HepG2 (cell line): ENCODE measurements around the gene EZH1. TPM values are rescaled to one million over a fixed set of nuclear protein-coding genes. Genes with fewer than 3 reads are reported as not detected.
A peak's percentile ranks its signal among the peaks of the same experiment; 100 is the strongest.

ENCODE experiments used
- ADNP ChIP-seq: sonication (generic); formaldehyde crosslinking; IDR thresholded peaks from 2 replicates; pipeline ENCODE4 v1.4.0; 2020; ENCODE audit warnings: missing genetic modification reagents
- BRD4 ChIP-seq: sonication (generic); formaldehyde crosslinking; IDR thresholded peaks from 2 replicates; pipeline ENCODE4 v1.4.0; 2020; ENCODE audit warnings: missing genetic modification reagents
- FOSL1 ChIP-seq: sonication (generic); formaldehyde crosslinking; IDR thresholded peaks from 2 replicates; pipeline ENCODE4 v1.9.0; 2021; ENCODE audit warnings: missing genetic modification reagents, borderline replicate concordance
- GATAD1 ChIP-seq: IDR thresholded peaks from 2 replicates; pipeline ENCODE4 v1.6.1; 2016; ENCODE audit warnings: missing genetic modification reagents, missing compliant biosample characterization
- HHEX ChIP-seq: IDR thresholded peaks from 2 replicates; pipeline ENCODE4 v1.6.1; 2016; ENCODE audit warnings: control low read depth
- JDP2 ChIP-seq: sonication (generic); formaldehyde crosslinking; IDR thresholded peaks from 2 replicates; pipeline ENCODE4 v1.8.1; 2022; ENCODE audit warnings: missing genetic modification reagents, borderline replicate concordance
- MBD4 ChIP-seq: IDR thresholded peaks from 2 replicates; pipeline ENCODE4 v1.6.1; 2012; ENCODE audit warnings: low read length, inconsistent platforms, borderline replicate concordance
- NFYB ChIP-seq: sonication (generic); formaldehyde crosslinking; IDR thresholded peaks from 2 replicates; pipeline ENCODE4 v1.4.0; 2020; ENCODE audit warnings: missing genetic modification reagents
- PAX8 ChIP-seq: sonication (generic); formaldehyde crosslinking; IDR thresholded peaks from 2 replicates; pipeline ENCODE4 v1.8.0; 2022; ENCODE audit warnings: mild to moderate bottlenecking, missing genetic modification reagents, borderline replicate concordance
- POLR2G ChIP-seq: fragments of 200-400 bp; formaldehyde crosslinking; IDR thresholded peaks from 2 replicates; pipeline ENCODE4 v1.6.1; 2018; ENCODE audit warnings: mild to moderate bottlenecking, low read depth, low read length, moderate library complexity
- RAD21 ChIP-seq: fragments of 450-650 bp; formaldehyde crosslinking; IDR thresholded peaks from 2 replicates; pipeline ENCODE4 v1.5.0; 2020; ENCODE audit warnings: mild to moderate bottlenecking
- SAFB2 ChIP-seq: sonication (generic); formaldehyde crosslinking; IDR thresholded peaks from 2 replicates; pipeline ENCODE4 v1.5.1; 2020; ENCODE audit warnings: missing genetic modification reagents, low read depth, mild to moderate bottlenecking, borderline replicate concordance
- SYNCRIP ChIP-seq: fragments of 200-400 bp; formaldehyde crosslinking; IDR thresholded peaks from 2 replicates; pipeline ENCODE4 v1.6.1; 2018; ENCODE audit warnings: mild to moderate bottlenecking, low read depth, low read length; ENCODE audit not compliant: insufficient read depth
- THYN1 ChIP-seq: sonication (generic); formaldehyde crosslinking; IDR thresholded peaks from 2 replicates; pipeline ENCODE4 v1.8.1; 2023; ENCODE audit warnings: low read depth, mild to moderate bottlenecking, moderate library complexity, missing genetic modification reagents, borderline replicate concordance
- ZBTB42 ChIP-seq: sonication (generic); formaldehyde crosslinking; IDR thresholded peaks from 2 replicates; pipeline ENCODE4 v1.5.0; 2020; ENCODE audit warnings: mild to moderate bottlenecking, missing genetic modification reagents
- ZNF251 ChIP-seq: sonication (generic); formaldehyde crosslinking; IDR thresholded peaks from 2 replicates; pipeline ENCODE4 v1.9.0; 2021; ENCODE audit warnings: mild to moderate bottlenecking, missing genetic modification reagents
- ZNF256 ChIP-seq: sonication (generic); formaldehyde crosslinking; conservative IDR thresholded peaks from 2 replicates; pipeline ENCODE4 v1.4.0; 2020; ENCODE audit warnings: missing genetic modification reagents
- ZNF333 ChIP-seq: sonication (generic); formaldehyde crosslinking; IDR thresholded peaks from 2 replicates; pipeline ENCODE4 v1.4.0; 2020; ENCODE audit warnings: mild to moderate bottlenecking, missing genetic modification reagents, borderline replicate concordance
- ZSCAN29 ChIP-seq: sonication (generic); formaldehyde crosslinking; conservative IDR thresholded peaks from 2 replicates; pipeline ENCODE4 v1.4.0; 2020; ENCODE audit warnings: mild to moderate bottlenecking, missing genetic modification reagents
- polyA plus RNA-seq, 8 experiments: library from polyadenylated mRNA; depleted of rRNA in 3 of 8; stranded (reverse) in 7 of 8; unstranded in 1 of 8; fragments of >200 nt; fragmentation: Illumina TruSeq in 4 of 8; extraction: Trizol in 4 of 8; gene quantifications; 2 replicates each; pipeline versions ENCODE4 v1.2.1 to v1.2.3, GENCODE V29; 2011 to 2016; ENCODE audit warnings: low read depth in 4 of 8, missing spikeins in 1 of 8, mixed read lengths in 1 of 8; ENCODE audit not compliant: insufficient read depth in 1 of 8
- total RNA-seq, 5 experiments: library from RNA; depleted of rRNA; stranded (reverse); fragments of >200 nt; fragmentation: Illumina TruSeq; extraction: Trizol; gene quantifications; 2 replicates each; pipeline ENCODE4 v1.2.3, GENCODE V29; 2016; ENCODE audit warnings: low read depth in 1 of 5
- TF ChIP-seq, protein P1 (sequence below): sonication (generic); formaldehyde crosslinking; IDR thresholded peaks from 2 replicates; pipeline ENCODE4 v1.4.0; 2020; ENCODE audit warnings: mild to moderate bottlenecking, missing genetic modification reagents
- TF ChIP-seq, protein P2 (sequence below): sonication (generic); formaldehyde crosslinking; IDR thresholded peaks from 2 replicates; pipeline ENCODE4 v1.4.0; 2020; ENCODE audit warnings: missing genetic modification reagents; ENCODE audit errors: not compliant biosample characterization
- TF ChIP-seq, protein P3 (sequence below): sonication (generic); formaldehyde crosslinking; IDR thresholded peaks from 2 replicates; pipeline ENCODE4 v1.4.0; 2020; ENCODE audit warnings: missing genetic modification reagents, borderline replicate concordance
- TF ChIP-seq, protein P4 (sequence below), 2 experiments: sonication (generic) in 1 of 2; formaldehyde crosslinking in 1 of 2; IDR thresholded peaks; 2 replicates each; pipeline versions ENCODE4 v1.4.0 to v1.6.1; 2018 to 2020; ENCODE audit warnings: missing genetic modification reagents in 2 of 2, borderline replicate concordance in 1 of 2, low read depth in 1 of 2, mild to moderate bottlenecking in 1 of 2, missing biosample characterization in 1 of 2

EZH1 gene
- total and polyA plus RNA-seq, 2 of the 13 experiments (the other 11 are each of a cell fraction or from before 2014, with no cell fraction given), result 11.6 to 24.0 TPM

DNA sequence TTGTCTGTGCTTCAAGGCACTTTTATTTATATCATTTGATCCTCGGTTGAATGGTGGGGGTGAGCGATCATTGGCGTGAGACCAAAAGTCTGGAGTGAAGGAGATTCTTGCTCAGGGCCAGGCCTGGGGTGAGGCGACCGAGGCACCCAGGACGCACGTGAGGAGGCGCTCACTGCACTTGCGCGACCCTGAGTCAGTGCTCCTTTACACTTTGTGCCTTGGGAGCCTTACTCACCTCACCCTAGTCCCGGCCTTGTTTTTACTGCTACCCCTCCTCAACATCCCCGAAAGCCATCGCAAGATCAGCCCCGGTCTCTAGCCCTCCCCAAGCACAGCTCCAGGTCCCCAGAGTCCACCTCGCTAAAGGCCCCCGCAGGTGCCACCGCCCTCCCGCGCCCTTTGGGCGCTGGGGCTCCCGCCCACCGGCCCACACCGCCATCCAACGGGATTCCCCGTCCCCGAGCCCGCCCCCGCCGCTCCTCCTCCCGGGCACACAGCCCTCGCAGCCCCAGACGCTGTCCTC is 496 bp downstream of the EZH1 start (continued):
- TF ChIP-seq POLR2G (peak; percentile 85; the same call in 1 of the 2 replicates), THYN1 (no peak), SAFB2 (CRISPR knock-in tag) (no peak), BRD4 (CRISPR knock-in tag) (peak; percentile 52; the same call in 1 of the 2 replicates), RAD21 (CRISPR knock-in tag) (peak; percentile 39; the same call in 1 of the 2 replicates), HHEX (CRISPR knock-in tag) (no peak), ADNP (no peak), NFYB (CRISPR knock-in tag) (0 out of 2 replicates have a peak, but pooled peaks have one; percentile 47), ZNF333 (CRISPR knock-in tag) (no peak), ZSCAN29 (CRISPR knock-in tag) (0 out of 2 replicates have a peak, but pooled peaks have one; percentile 29), GATAD1 (CRISPR knock-in tag) (no peak), SYNCRIP (no peak), PAX8 (CRISPR knock-in tag) (no peak), JDP2 (no peak), MBD4 (no peak), ZBTB42 (no peak; the same call in 1 of the 2 replicates), FOSL1 (CRISPR knock-in tag) (peak; percentile 49; the same call in 1 of the 2 replicates), ZNF256 (CRISPR knock-in tag) (peak; percentile 95), ZNF251 (CRISPR knock-in tag) (no peak)
- TF ChIP-seq, protein P1, sequence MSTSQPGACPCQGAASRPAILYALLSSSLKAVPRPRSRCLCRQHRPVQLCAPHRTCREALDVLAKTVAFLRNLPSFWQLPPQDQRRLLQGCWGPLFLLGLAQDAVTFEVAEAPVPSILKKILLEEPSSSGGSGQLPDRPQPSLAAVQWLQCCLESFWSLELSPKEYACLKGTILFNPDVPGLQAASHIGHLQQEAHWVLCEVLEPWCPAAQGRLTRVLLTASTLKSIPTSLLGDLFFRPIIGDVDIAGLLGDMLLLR (CRISPR knock-in tag), result no peak
- TF ChIP-seq, protein P2, sequence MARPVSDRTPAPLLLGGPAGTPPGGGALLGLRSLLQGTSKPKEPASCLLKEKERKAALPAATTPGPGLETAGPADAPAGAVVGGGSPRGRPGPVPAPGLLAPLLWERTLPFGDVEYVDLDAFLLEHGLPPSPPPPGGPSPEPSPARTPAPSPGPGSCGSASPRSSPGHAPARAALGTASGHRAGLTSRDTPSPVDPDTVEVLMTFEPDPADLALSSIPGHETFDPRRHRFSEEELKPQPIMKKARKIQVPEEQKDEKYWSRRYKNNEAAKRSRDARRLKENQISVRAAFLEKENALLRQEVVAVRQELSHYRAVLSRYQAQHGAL (CRISPR knock-in tag), result peak; percentile 5
- TF ChIP-seq, protein P3, sequence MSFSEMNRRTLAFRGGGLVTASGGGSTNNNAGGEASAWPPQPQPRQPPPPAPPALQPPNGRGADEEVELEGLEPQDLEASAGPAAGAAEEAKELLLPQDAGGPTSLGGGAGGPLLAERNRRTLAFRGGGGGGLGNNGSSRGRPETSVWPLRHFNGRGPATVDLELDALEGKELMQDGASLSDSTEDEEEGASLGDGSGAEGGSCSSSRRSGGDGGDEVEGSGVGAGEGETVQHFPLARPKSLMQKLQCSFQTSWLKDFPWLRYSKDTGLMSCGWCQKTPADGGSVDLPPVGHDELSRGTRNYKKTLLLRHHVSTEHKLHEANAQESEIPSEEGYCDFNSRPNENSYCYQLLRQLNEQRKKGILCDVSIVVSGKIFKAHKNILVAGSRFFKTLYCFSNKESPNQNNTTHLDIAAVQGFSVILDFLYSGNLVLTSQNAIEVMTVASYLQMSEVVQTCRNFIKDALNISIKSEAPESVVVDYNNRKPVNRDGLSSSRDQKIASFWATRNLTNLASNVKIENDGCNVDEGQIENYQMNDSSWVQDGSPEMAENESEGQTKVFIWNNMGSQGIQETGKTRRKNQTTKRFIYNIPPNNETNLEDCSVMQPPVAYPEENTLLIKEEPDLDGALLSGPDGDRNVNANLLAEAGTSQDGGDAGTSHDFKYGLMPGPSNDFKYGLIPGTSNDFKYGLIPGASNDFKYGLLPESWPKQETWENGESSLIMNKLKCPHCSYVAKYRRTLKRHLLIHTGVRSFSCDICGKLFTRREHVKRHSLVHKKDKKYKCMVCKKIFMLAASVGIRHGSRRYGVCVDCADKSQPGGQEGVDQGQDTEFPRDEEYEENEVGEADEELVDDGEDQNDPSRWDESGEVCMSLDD (CRISPR knock-in tag), result peak; percentile 30; the same call in 1 of the 2 replicates
- TF ChIP-seq, protein P4, sequence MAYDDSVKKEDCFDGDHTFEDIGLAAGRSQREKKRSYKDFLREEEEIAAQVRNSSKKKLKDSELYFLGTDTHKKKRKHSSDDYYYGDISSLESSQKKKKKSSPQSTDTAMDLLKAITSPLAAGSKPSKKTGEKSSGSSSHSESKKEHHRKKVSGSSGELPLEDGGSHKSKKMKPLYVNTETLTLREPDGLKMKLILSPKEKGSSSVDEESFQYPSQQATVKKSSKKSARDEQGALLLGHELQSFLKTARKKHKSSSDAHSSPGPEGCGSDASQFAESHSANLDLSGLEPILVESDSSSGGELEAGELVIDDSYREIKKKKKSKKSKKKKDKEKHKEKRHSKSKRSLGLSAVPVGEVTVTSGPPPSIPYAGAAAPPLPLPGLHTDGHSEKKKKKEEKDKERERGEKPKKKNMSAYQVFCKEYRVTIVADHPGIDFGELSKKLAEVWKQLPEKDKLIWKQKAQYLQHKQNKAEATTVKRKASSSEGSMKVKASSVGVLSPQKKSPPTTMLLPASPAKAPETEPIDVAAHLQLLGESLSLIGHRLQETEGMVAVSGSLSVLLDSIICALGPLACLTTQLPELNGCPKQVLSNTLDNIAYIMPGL (CRISPR knock-in tag; IDR thresholded peaks at IDR 0.05; ENCODE audit: borderline replicate concordance in 1 of 2, low read depth in 1 of 2), result no peak; a peak in 1 of 4 replicates
